ENCODE data around the gene OR51G2. TPM values are rescaled to one million over a fixed set of nuclear protein-coding genes. Genes with fewer than 3 reads are reported as not detected.
A peak's percentile ranks its signal among the peaks of the same experiment; 100 is the strongest.

The OR51G2 gene
- total RNA-seq, 2 donors from 2014 or later = not detected

DNA sequence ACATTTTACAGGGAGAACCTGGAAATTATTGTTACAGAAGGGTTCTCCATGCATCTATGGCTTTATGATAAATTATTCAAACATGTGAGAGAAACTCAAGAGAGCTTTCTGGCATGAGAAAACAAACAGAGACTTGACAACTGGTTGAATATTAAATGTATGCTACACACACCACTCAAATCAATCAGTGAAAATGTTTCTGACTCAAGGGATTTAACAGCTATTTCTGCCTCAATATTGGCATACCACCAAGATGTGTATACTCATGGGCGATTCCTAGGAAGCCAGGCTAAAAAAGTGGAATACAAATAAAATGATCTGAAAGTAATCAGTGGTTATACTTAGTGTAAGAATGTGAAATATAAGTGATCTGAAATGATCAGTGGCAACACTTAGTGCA is 53.3 kb downstream of the OR51G2 start:
- Histone ChIP-seq H3K9ac (ENCODE audit: extremely low read depth, low read length, poor library complexity, severe bottlenecking) (no peak overlapping the region), H3K9me3 (ENCODE audit: control insufficient read depth, low read length) (no peaks in the 10 kb centered on the region), H3K36me3 (ENCODE audit: control insufficient read depth, insufficient read depth, low read length) (no peaks in the 10 kb centered on the region), H3K27ac (ENCODE audit: low read depth, low read length) (no peak overlapping the region), H3K4me3 (ENCODE audit: low read length) (no peak overlapping the region), H3K4me1 (ENCODE audit: control insufficient read depth, insufficient read depth, low read length) (no peaks in the 10 kb centered on the region), H3K27me3 (ENCODE audit: control insufficient read depth, insufficient read depth, low read length, poor library complexity, severe bottlenecking) (no peaks in the 10 kb centered on the region)
- Mint-ChIP-seq H3K27ac (peak overlapping the region; percentile 52), H3K9me3 (peaks cover 6% of the 10 kb centered on the region), H3K36me3 (ENCODE audit: low read depth) (no peaks in the 10 kb centered on the region), H3K4me1 (peaks cover 15% of the 10 kb centered on the region), H3K4me3 (no peak overlapping the region), H3K27me3 (ENCODE audit: insufficient read depth) (peaks cover 2% of the 10 kb centered on the region)
- 95% methylated on average over 1 of the region's 1 CpG; no CpG with 5 or more reads in 1 of the 2 experiments for WGBS, 2 experiments (ENCODE audit: insufficient coverage in 1 of 2, insufficient read length in 1 of 2)
- TF ChIP-seq, protein P1, sequence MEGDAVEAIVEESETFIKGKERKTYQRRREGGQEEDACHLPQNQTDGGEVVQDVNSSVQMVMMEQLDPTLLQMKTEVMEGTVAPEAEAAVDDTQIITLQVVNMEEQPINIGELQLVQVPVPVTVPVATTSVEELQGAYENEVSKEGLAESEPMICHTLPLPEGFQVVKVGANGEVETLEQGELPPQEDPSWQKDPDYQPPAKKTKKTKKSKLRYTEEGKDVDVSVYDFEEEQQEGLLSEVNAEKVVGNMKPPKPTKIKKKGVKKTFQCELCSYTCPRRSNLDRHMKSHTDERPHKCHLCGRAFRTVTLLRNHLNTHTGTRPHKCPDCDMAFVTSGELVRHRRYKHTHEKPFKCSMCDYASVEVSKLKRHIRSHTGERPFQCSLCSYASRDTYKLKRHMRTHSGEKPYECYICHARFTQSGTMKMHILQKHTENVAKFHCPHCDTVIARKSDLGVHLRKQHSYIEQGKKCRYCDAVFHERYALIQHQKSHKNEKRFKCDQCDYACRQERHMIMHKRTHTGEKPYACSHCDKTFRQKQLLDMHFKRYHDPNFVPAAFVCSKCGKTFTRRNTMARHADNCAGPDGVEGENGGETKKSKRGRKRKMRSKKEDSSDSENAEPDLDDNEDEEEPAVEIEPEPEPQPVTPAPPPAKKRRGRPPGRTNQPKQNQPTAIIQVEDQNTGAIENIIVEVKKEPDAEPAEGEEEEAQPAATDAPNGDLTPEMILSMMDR (conservative IDR thresholded peaks at IDR 0.05) = no peak
- DNase-seq = no peak

DNA sequence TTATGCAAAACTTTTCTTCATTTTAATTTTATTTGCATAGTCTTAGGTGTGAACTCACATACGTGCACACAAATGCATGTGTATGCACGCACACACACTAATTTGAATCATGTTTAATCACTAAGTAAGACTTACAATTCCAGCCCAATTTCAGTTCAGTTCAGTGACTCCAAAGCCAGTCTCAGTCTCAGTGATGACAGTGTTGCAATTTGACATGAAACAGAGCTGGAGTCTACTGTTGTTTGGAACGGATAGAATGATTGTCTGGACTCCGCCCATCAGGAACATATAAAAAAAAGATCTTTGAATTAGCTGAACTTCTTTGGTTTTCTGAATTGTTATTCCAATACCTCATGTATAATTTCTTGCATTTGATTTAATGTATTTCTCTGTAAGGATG is 55.3 kb downstream of the OR51G2 start:
- Histone ChIP-seq H3K27ac (ENCODE audit: low read depth, low read length) (no peak overlapping the region), H3K4me1 (ENCODE audit: control insufficient read depth, insufficient read depth, low read length) (no peaks in the 10 kb centered on the region), H3K9ac (ENCODE audit: extremely low read depth, low read length, poor library complexity, severe bottlenecking) (no peak overlapping the region), H3K4me3 (ENCODE audit: low read length) (no peak overlapping the region), H3K27me3 (ENCODE audit: control insufficient read depth, insufficient read depth, low read length, poor library complexity, severe bottlenecking) (no peaks in the 10 kb centered on the region), H3K36me3 (ENCODE audit: control insufficient read depth, insufficient read depth, low read length) (no peaks in the 10 kb centered on the region), H3K9me3 (ENCODE audit: control insufficient read depth, low read length) (no peaks in the 10 kb centered on the region)
- Mint-ChIP-seq H3K27ac (no peak overlapping the region), H3K9me3 (peaks cover 5% of the 10 kb centered on the region), H3K27me3 (ENCODE audit: insufficient read depth) (peaks cover 2% of the 10 kb centered on the region), H3K4me1 (peaks cover 15% of the 10 kb centered on the region), H3K36me3 (ENCODE audit: low read depth) (no peaks in the 10 kb centered on the region), H3K4me3 (no peak overlapping the region)
- TF ChIP-seq, protein P1 (conservative IDR thresholded peaks at IDR 0.05) = no peak
- 92 to 100% methylated on average over 2 to 4 of the region's 4 CpGs for WGBS, 2 experiments (ENCODE audit: insufficient coverage in 1 of 2, insufficient read length in 1 of 2)
- DNase-seq = no peak

Other genes starting within 250 kb of the OR51G2 start
- not detected for gene OR51E2, start 221.5 kb downstream of the OR51G2 start, total RNA-seq
- gene MMP26, start 214.6 kb downstream of the OR51G2 start, total RNA-seq = not detected
- gene OR51F1, start 149.4 kb downstream of the OR51G2 start, total RNA-seq = not detected
- gene OR52R1, start 115.0 kb downstream of the OR51G2 start, total RNA-seq = not detected
- not detected for gene OR51F2, start 98.0 kb downstream of the OR51G2 start, total RNA-seq
- not detected for gene OR51S1, start 70.1 kb downstream of the OR51G2 start, total RNA-seq
- not detected for gene OR51T1, start 37.5 kb downstream of the OR51G2 start, total RNA-seq
- not detected for gene OR51A7, start 15.6 kb downstream of the OR51G2 start, total RNA-seq
- not detected for gene OR51G1, start 5.0 kb upstream of the OR51G2 start, total RNA-seq
- not detected for gene OR51A4, start 28.3 kb upstream of the OR51G2 start, total RNA-seq
- gene OR51A2, start 36.4 kb upstream of the OR51G2 start, total RNA-seq = not detected
- not detected for gene OR51L1, start 75.5 kb upstream of the OR51G2 start, total RNA-seq
- gene OR52J3, start 127.2 kb upstream of the OR51G2 start, total RNA-seq = not detected
- not detected for gene OR52E2, start 140.3 kb upstream of the OR51G2 start, total RNA-seq
- gene OR52E1, start 150.2 kb upstream of the OR51G2 start, total RNA-seq = not detected
- under 1 TPM; 0.13 to 0.15 TPM for gene OR52A5, start 219.0 kb upstream of the OR51G2 start, total RNA-seq
- gene OR52A1, start 235.4 kb upstream of the OR51G2 start, total RNA-seq = 10 to 100 TPM in 1 of 2 donors, 1 to 10 TPM in 1; 2.5 to 14.3 TPM

Measured in endodermal cell (in vitro differentiated cells).